ENCODE results near the gene NRN1L.
A peak's percentile ranks its signal among the peaks of the same experiment; 100 is the strongest.
"Not testable (repeated sequence)": the region's sequence is repeated elsewhere in the genome, so short reads cannot be mapped to it uniquely, and the experiment has no call there.

NRN1L gene

DNA sequence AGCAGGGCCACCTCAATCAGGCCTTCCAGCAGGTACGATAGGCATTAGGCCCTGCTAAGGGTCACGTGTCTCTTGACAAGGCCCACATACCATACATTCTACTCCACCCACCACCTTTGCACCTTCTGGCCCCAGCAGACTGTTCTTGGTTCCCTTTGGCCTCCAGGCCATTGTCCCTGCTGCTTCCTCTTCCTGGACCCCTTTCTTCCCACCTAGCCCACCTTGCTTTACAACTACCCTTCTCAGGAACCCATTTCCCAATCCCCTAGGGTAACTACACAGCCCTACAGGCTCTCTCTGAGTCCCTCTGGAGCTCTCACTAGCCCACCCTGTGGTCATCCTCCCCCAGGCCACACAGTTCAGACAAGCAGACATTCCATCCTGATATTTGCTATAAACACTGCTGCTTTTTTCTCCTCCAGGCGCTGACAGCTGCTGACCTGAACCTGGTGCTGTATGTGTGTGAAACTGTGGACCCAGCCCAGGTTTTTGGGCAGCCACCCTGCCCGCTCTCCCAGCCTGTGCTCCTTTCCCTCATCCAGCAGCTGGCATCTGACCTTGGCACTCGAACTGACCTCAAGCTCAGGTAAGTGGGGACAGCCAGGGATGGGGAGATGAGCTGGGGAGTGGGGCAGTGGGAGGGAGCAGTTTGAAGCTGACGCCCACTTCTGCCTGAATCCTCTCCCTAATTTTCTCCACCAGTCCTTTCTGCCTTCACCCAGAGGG is 1.4 kb upstream of the NRN1L start:
- no peak for DNase-seq

DNA sequence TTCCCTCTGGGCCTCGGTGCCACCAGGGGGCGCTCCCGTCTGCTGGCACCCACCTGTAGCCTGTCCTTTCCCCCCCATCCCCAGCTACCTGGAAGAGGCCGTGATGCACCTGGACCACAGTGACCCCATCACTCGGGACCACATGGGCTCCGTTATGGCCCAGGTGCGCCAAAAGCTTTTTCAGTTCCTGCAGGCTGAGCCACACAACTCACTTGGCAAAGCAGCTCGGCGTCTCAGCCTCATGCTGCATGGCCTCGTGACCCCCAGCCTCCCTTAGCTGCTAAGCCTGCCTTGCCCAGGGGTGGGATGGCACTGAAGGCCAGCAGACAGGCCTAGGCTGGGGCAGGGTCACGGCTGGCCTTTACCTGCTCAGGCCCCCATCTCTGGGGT is 818 bp upstream of the NRN1L start:
- DNase-seq: no peak

DNA sequence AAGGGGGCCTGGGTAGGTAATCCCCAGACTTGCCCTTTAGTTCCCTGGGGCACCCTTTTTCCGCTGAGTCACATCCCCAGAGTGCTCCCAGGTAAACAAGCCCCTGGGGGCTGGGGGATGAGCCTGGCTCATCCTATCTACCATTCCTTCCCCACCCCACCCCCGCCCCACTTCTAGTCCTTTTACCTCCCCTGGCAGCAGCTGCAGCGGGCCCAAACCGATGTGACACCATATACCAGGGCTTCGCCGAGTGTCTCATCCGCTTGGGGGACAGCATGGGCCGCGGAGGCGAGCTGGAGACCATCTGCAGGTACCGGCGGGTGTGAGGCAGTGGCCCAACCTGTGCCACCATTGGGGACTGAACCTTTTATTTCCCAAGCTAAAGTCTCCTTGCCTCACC is 860 bp downstream of the NRN1L start:
- no peak for DNase-seq

GRCh38 chr16:67885976-67886375 is 1.3 kb downstream of the NRN1L start:
- no peak for DNase-seq

DNA sequence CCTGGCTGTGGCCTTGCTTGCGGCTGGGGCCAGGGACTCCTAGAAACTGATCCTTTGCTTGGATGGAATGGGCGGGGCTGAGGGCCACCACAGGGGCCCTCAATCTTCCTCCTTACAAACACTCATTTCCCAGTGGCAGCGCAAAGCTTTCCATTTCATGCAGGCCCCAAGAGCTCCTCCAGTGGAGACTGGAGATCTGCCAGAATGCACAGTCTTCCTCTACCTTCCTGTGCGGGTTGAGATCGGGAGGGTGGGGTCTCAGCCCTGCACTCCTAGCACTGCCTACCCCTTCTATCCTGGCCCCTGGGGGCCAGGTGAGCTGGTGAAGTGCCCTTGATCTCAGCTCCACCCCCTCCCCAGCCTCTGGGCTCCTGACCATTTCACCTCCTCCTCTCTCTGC is 1.7 kb downstream of the NRN1L start:
- no peak for DNase-seq

- DNase-seq: no peak
Measured at GRCh38 chr16:67888331-67888730, 3.6 kb downstream of the NRN1L start.

GRCh38 chr16:67892375-67892774 is 7.7 kb downstream of the NRN1L start:
- DNase-seq: no peak

DNA sequence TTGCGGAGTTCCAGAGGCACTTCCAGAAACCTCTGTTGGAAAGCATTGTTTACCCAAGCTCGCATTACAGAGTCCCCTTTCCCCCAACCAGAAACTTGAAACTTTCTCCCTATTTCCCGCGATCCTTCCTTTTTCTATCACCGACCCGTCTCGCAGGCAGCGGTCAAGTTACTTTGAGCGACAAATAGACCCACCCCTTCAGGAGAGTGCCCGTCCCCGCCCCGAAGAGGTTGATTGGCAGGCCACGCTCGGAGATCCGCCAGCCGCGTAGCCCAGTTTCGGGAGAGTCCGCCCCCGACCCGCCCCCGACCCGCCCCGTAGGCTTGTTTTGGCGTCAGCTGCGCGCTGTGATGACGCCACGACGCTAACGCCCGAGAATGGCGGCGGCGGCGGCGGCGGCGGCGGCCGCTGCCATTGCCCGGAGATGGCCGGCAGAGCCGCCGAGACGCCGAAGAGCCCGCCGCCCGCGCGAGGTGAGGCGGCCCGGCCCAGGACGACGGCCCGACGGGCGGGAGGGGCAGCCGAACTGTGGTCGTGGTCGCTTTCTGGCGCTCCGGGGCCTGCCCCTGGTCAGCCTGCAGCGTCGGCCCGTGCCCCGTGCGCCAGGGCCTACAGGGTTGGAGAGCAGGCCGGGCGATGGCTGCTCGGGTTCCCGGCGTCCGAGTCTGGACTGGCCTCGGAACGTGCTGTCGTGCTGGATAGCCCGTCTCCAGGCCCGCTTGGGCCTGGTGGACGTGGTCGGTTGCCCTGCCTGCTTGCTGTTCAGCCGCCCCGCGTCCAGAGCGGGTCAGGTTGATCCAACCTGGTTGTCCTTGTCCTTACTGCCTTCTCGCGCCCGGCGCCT is 8.4 kb downstream of the NRN1L start, which contains the start of gene PSKH1:
TSS of gene PSKH1 (plus strand) at position 356 of the 844 bp plus-strand sequence. CDS start 15,496 bp downstream, outside the sequence.
- peak; percentile 80 for DNase-seq

DNA sequence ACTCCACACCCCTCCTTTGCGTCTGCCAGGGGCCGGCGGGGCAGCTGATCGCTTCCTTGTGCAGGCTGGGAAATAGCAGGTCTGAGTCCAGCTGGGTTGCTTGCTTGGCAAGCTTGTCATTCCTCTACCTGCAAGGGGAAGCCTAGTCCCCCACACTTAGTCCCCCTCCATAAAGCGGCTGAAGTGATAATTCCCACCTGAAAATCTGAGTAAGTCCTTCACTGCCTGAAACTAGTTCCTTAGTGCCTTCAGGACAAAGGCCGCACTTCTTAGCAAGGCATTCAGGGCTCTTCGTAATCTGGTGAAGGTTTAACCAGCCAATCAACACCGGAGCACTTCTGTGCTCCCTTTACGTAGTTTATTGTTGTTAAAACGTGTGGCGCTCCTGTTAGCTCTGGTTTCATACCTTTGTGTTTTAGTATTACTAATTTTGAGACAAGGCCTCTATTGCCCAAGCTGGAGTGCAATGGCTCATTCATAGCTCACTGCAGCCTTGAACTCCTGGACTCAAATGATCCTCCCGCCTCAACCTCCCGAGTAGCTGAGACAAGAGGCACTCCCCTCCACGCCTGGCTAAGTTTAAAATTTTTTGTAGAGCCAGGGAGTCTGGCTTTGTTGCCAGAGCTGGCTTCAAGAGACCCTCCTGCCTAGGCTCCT is 9.2 kb downstream of the NRN1L start:
- DNase-seq: no peak

- DNase-seq: no peak
Measured at GRCh38 chr16:67897231-67897630, 12.5 kb downstream of the NRN1L start.

DNA sequence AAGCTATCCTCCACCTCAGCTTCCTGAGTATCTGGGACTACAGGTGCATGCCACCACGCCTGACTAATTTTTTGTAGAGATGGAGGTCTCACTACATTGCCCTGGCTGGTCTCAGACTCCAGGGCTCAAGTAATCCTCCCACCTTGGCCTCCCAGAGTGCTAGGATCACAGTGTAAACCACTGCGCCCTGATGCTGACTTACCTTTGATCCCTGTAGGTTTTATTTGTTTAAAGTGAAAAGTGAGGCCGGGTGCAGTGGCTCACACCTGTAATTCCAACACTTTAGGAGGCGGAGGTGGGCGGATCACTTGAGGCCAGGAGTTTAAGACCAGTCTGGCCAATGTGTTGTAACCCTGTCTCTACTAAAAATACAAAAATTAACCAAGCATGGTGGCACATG is 17.0 kb downstream of the NRN1L start:
- no peak for DNase-seq

GRCh38 chr16:67902831-67903230 is 18.1 kb downstream of the NRN1L start:
- no peak for DNase-seq

DNA sequence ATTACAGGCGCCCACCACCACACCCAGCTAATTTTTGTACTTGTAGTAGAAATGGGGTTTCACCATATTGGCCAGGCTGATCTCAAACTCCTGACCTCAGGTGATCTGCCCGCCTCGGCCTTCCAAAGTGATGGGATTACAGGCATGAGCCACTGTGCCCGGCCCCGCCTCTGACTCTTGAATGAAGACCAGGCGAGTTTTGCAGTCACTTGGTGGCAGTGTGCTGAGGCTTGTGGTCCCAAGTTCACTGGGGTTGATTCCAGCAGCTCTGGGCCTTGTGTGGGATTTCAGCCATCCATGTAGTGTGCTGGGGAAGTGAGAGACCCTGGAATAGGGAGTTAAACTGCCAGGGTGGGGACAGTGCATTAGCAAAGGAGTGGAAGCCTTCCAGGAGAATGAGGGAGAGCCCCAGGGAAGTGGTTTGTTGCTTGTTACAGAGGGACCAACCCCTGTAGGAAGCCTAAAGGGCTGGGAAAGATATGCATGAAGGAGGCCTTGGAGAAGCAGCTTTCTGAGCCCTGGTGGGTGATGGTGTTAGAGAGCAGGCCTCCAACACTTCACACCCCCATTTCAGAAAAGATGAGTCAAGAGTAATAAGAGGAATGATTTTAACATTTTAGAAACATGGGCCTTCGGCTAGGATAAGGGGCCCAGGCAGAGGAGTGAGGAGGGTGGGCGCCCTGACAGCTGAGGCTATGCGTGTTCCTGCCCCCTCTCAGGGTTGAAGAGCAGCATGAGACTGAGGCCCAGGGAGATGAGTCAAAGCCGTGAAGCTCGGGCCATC is 22.9 kb downstream of the NRN1L start:
- no peak for DNase-seq

DNA sequence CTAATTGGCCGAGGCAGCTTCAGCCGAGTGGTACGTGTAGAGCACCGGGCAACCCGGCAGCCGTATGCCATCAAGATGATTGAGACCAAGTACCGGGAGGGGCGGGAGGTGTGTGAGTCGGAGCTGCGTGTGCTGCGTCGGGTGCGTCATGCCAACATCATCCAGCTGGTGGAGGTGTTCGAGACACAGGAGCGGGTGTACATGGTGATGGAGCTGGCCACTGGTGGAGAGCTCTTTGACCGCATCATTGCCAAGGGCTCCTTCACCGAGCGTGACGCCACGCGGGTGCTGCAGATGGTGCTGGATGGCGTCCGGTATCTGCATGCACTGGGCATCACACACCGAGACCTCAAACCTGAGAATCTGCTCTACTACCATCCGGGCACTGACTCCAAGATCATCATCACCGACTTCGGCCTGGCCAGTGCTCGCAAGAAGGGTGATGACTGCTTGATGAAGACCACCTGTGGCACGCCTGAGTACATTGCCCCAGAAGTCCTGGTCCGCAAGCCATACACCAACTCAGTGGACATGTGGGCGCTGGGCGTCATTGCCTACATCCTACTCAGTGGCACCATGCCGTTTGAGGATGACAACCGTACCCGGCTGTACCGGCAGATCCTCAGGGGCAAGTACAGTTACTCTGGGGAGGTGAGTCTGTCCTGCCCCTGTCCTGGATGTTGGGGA is 24.5 kb downstream of the NRN1L start:
- no peak for DNase-seq

DNA sequence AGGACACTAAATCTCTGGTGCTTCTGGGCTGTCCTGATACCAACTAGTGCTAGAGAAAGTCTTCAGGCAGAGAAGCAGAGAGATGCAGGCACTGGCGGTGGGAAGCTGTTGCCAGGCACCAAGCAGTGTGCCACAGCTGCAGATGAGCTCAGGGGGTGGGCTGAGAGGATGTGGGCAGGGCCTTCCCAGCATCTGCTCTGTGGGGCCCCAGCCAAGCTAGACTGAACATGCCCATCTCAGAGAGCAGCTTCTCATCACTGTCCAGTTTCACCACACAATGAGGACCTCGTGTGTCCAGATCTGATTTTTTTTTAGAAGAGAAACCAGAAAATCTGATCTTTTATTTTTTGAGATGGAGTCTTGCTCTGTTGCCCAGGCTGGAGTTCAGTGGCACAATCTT is 25.5 kb downstream of the NRN1L start:
- DNase-seq: no peak

DNA sequence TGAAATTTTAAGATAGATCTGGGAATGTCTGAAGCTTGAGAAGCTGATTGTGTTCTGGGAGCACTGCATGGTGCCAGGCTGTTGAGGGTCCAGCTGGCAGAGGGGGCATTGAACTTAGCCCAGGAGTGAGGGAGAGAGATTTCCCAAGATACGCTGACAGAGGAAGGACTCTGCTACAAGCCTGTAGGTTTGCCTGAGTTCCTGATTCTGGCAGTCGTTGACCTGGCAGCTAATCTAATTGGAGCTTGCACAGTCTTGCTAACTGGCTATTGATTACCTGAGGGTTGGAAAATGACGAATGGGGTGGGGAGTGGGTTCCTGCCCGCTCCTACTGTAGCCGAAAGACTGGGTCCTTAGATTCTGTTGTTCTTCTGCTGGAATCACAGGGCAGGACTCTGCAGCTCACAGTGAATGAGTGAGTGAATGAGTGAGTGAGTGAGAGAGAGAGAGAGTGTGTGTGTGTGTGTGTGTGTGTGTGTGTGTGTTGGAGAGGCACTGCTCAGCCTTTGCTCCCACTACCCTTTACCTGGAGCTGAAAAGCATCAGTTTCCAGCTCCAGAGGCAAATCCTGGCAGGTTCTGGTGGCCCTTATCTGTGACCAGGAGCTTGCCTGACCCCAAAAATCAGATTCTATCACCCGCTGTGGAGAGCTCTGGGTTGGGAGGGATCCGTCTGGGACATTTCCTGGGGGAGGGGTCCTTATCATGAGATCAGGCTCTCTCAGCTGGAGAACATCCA is 30.2 kb downstream of the NRN1L start:
- no peak for DNase-seq

DNA sequence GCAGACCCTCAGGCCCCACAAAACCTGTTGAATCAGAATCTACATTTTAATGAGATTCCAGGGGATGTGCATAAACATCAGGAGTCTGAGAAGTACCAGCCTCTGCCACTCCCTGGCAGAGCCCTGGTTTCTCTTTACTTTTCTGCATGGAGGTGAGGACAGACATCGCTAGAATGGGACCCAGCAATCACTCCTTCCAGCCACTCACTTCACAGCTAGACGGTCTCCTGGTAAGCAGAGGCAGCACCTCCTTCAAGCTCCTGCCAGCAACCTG is 30.7 kb downstream of the NRN1L start:
- not testable (repeated sequence) for DNase-seq

DNA sequence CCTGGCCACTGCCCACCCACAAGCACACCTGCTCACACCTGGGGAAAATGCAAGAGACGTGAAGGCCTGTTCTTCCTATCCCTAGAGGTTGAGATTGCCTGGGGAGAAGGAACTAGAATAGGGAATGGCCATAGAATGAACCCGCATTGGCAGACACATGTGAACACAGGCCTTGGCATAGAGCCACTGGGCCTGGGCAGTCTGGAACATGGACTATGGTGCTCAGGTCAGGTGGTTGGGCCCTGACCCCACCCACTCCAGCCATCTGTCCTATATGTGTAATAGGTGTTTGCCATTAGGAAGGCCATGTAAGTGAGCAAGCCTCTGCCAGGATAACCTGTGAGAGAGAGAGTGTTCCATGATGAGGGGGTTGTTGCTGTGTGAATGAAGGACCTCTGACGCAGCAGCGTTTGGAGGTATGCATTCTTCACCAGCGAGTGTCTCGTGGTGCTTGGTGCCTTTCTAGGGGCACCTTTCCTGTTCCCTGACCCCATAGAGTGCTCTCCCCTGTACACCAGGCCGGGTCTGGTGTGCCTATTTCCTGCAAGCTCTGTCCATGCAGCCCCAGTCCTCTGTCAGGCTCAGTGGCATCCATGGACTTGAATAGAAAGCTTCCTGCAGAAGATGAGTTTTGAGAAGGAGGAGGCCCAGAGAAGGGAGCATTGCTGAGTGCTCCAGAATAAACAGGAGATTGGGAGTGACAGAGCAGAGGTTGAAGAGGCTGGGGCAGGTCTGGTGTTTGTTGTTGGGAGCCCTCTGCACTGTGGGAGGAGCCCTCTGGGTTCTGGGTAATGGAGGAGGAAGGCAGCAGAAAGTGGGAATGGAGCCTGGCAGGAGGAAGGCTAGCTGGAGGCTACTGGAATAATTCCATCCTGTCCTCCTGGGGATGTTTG is 31.4 kb downstream of the NRN1L start:
- DNase-seq: no peak

DNA sequence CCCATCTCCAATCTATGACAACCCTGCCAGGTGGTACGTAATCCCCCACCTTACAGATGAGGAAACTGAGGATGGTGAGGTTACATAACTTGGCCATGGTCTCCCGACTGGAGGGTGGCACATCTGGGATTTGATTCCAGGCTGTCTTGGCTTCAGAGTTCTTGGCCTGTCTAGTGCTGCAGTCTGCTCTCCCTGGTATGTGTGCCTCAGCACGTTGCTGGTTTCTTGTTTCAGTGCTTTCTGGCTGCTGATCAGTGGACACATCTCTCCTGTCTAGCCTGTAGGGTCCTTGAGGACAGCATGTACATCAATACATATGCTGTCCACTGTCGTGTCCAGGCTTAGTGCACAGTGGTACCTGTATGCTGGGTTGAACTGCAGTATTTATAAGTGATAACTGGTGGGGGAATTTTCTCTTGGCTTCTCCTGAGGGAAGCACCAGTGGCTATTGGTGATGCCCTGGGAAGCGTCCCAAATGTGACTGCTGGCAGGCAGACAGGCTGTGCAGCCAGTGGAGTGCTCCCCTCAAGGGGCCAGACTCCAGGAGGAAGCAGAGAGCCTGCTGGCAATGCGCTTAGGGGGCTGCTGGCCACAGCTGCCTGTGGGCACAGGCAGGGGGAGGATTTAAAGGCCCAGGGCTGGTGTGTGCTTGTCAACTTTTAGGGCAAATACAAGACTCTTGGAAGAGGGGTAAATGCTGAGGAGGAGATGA is 32.6 kb downstream of the NRN1L start:
- no peak for DNase-seq

DNA sequence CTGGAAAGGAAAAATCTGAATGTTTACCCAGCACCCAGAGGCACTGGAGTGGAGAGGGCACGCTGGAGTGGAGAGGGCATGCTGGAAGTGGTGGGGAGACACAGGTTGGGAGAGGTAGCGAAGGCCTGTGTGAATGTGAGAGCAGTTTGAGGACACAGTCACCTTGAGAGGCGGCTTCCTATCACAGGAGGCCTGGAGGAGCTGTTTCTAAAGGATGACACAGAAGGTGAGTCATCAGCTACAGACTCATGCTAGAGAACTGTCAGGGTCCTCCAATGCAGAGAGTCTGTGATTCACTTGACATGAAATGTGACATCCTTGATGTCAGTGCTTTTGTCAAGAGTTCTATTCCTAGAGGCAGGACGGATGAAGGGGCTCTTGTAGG is 33.2 kb downstream of the NRN1L start:
- DNase-seq: peak; percentile 42
